ENCODE data around the gene CPED1.

DNA sequence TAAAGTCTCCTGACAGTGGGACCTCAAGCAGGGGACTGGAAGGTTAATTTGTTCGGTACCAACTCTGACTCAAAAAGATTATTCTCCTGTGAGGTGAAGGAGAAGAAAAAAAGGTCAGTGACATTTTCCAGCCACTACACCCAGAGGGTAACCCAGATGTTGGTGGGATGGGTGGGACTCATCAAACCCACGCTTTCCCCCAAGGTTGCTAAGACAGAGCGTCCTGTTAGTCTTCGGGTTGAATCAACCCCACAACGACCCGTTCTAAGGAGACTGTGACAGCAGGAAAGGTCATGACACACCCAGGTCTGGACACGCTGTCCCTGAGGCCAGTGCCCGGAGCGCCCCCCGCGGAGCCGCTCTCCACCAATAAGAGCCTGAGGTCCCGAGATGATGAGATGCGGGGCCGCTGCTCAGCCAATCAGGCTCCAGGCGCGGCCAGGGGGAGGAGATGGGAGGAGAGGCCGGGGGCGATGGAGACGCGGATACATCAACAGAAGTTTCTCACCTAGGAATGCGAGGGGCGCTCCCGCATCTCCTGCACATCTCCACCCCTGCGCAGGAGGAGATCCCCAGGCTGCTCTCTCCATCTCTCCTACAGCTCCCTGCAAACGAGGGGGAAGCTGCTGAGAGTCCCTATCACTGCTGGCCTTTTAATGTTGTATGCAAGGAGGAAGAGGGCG, 340.1 kb downstream of the CPED1 start, which contains the start of gene WNT16:
- TF ChIP-seq, protein P1, sequence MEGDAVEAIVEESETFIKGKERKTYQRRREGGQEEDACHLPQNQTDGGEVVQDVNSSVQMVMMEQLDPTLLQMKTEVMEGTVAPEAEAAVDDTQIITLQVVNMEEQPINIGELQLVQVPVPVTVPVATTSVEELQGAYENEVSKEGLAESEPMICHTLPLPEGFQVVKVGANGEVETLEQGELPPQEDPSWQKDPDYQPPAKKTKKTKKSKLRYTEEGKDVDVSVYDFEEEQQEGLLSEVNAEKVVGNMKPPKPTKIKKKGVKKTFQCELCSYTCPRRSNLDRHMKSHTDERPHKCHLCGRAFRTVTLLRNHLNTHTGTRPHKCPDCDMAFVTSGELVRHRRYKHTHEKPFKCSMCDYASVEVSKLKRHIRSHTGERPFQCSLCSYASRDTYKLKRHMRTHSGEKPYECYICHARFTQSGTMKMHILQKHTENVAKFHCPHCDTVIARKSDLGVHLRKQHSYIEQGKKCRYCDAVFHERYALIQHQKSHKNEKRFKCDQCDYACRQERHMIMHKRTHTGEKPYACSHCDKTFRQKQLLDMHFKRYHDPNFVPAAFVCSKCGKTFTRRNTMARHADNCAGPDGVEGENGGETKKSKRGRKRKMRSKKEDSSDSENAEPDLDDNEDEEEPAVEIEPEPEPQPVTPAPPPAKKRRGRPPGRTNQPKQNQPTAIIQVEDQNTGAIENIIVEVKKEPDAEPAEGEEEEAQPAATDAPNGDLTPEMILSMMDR (IDR thresholded peaks at IDR 0.05; ENCODE audit: poor library complexity, severe bottlenecking): no peak
- TF ChIP-seq, protein P2, sequence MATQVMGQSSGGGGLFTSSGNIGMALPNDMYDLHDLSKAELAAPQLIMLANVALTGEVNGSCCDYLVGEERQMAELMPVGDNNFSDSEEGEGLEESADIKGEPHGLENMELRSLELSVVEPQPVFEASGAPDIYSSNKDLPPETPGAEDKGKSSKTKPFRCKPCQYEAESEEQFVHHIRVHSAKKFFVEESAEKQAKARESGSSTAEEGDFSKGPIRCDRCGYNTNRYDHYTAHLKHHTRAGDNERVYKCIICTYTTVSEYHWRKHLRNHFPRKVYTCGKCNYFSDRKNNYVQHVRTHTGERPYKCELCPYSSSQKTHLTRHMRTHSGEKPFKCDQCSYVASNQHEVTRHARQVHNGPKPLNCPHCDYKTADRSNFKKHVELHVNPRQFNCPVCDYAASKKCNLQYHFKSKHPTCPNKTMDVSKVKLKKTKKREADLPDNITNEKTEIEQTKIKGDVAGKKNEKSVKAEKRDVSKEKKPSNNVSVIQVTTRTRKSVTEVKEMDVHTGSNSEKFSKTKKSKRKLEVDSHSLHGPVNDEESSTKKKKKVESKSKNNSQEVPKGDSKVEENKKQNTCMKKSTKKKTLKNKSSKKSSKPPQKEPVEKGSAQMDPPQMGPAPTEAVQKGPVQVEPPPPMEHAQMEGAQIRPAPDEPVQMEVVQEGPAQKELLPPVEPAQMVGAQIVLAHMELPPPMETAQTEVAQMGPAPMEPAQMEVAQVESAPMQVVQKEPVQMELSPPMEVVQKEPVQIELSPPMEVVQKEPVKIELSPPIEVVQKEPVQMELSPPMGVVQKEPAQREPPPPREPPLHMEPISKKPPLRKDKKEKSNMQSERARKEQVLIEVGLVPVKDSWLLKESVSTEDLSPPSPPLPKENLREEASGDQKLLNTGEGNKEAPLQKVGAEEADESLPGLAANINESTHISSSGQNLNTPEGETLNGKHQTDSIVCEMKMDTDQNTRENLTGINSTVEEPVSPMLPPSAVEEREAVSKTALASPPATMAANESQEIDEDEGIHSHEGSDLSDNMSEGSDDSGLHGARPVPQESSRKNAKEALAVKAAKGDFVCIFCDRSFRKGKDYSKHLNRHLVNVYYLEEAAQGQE (IDR thresholded peaks at IDR 0.05; ENCODE audit: borderline replicate concordance): no peak
- TF ChIP-seq EZH2 (IDR thresholded peaks at IDR 0.05; ENCODE audit: borderline replicate concordance, insufficient read depth, low read length, poor library complexity, severe bottlenecking): no peak
- TF ChIP-seq POLR2AphosphoS5 (IDR thresholded peaks at IDR 0.05): no peak
